SK-N-SH treated with all-trans-retinoic acid at 6 μM for 48 hours (cell line): ENCODE measurements around the gene ATOH8.

Experiments
- ATAC-seq: fragments of 200-7000 bp; cut with Tn5 transposase; 3 replicates; pipeline ENCODE4 v1.9.1; 2020; ENCODE audit warnings: mild to moderate bottlenecking, moderate library complexity
- ARNTL ChIP-seq: fragments of 450-650 bp; formaldehyde crosslinking; IDR thresholded peaks from 2 replicates; pipeline ENCODE4 v1.5.0; 2020; ENCODE audit warnings: low read depth, mild to moderate bottlenecking, moderate library complexity, borderline replicate concordance
- BACH2 ChIP-seq: fragments of 250-450 bp; sonication (Bioruptor Pico); IDR thresholded peaks from 2 replicates; pipeline ENCODE4 v1.9.0; 2021; ENCODE audit warnings: mild to moderate bottlenecking, borderline replicate concordance
- CREB5 ChIP-seq: fragments of 250-450 bp; sonication (Bioruptor Pico); IDR thresholded peaks from 2 replicates; pipeline ENCODE4 v1.5.1; 2020; ENCODE audit warnings: low read depth, mild to moderate bottlenecking, moderate library complexity
- CSRNP3 ChIP-seq: fragments of 250-450 bp; sonication (Bioruptor Pico); IDR thresholded peaks from 2 replicates; pipeline ENCODE4 v1.5.1; 2021; ENCODE audit warnings: mild to moderate bottlenecking, moderate library complexity
- ESRRG ChIP-seq: fragments of 250-450 bp; sonication (Bioruptor Pico); IDR thresholded peaks from 2 replicates; pipeline ENCODE4 v1.6.1; 2021; ENCODE audit warnings: mild to moderate bottlenecking
- GLIS3 ChIP-seq: fragments of 250-450 bp; sonication (Bioruptor Pico); IDR thresholded peaks from 2 replicates; pipeline ENCODE4 v1.5.0; 2020; ENCODE audit warnings: mild to moderate bottlenecking, moderate library complexity
- ISL1 ChIP-seq: fragments of 250-450 bp; sonication (Bioruptor Pico); IDR thresholded peaks from 2 replicates; pipeline ENCODE4 v2.1.2; 2022; ENCODE audit warnings: mild to moderate bottlenecking, moderate library complexity
- OSR1 ChIP-seq: fragments of 250-450 bp; sonication (Bioruptor Pico); IDR thresholded peaks from 2 replicates; pipeline ENCODE4 v1.8.0; 2022; ENCODE audit warnings: moderate library complexity, mild to moderate bottlenecking, inconsistent platforms
- POU6F1 ChIP-seq: fragments of 250-450 bp; sonication (Bioruptor Pico); IDR thresholded peaks from 2 replicates; pipeline ENCODE4 v1.8.0; 2021; ENCODE audit warnings: low read depth, mild to moderate bottlenecking, moderate library complexity, borderline replicate concordance
- PPARA ChIP-seq: fragments of 250-450 bp; sonication (Bioruptor Pico); IDR thresholded peaks from 2 replicates; pipeline ENCODE4 v1.5.0; 2020; ENCODE audit warnings: mild to moderate bottlenecking, borderline replicate concordance
- SNAI2 ChIP-seq: fragments of 250-450 bp; sonication (Bioruptor Pico); IDR thresholded peaks from 2 replicates; pipeline ENCODE4 v1.5.0; 2020; ENCODE audit warnings: mild to moderate bottlenecking, moderate library complexity
- TCF4 ChIP-seq: fragments of 250-450 bp; sonication (Bioruptor Pico); IDR thresholded peaks from 2 replicates; pipeline ENCODE4 v1.8.0; 2021; ENCODE audit warnings: mild to moderate bottlenecking, moderate library complexity, borderline replicate concordance
- TOX ChIP-seq: fragments of 250-450 bp; sonication (Bioruptor Pico); IDR thresholded peaks from 2 replicates; pipeline ENCODE4 v1.8.0; 2021; ENCODE audit warnings: mild to moderate bottlenecking, moderate library complexity, borderline replicate concordance
- TSHZ2 ChIP-seq: fragments of 250-450 bp; sonication (Bioruptor Pico); IDR thresholded peaks from 2 replicates; pipeline ENCODE4 v1.5.0; 2020; ENCODE audit warnings: mild to moderate bottlenecking, moderate library complexity
- ZFP3 ChIP-seq: fragments of 250-450 bp; sonication (Bioruptor Pico); IDR thresholded peaks from 2 replicates; pipeline ENCODE4 v1.5.0; 2020; ENCODE audit warnings: mild to moderate bottlenecking, moderate library complexity
- ZFP30 ChIP-seq: fragments of 450-650 bp; formaldehyde crosslinking; IDR thresholded peaks from 2 replicates; pipeline ENCODE4 v1.5.0; 2022; ENCODE audit warnings: mild to moderate bottlenecking, moderate library complexity
- ZNF565 ChIP-seq: fragments of 450-650 bp; formaldehyde crosslinking; conservative IDR thresholded peaks from 2 replicates; pipeline ENCODE4 v1.5.0; 2020; ENCODE audit warnings: low read depth, mild to moderate bottlenecking, moderate library complexity
- ZNF8 ChIP-seq: fragments of 450-650 bp; formaldehyde crosslinking; IDR thresholded peaks from 2 replicates; pipeline ENCODE4 v1.5.0; 2020; ENCODE audit warnings: mild to moderate bottlenecking, moderate library complexity

The ATOH8 gene

GRCh38 chr2:85730686-85731230, 23.0 kb upstream of the ATOH8 start (continued):
- TF ChIP-seq CSRNP3 = no peak
- TF ChIP-seq, all 23 proteins: peak for 0

GRCh38 chr2:85731606-85732005, 22.2 kb upstream of the ATOH8 start:
- no peak for TF ChIP-seq ZFP3
- TF ChIP-seq ZNF565 (CRISPR knock-in tag) = no peak
- TF ChIP-seq POU6F1 (CRISPR knock-in tag) = no peak
- TF ChIP-seq OSR1 (CRISPR knock-in tag) = no peak
- no peak for TF ChIP-seq PPARA (CRISPR knock-in tag)
- TF ChIP-seq SNAI2 (CRISPR knock-in tag) = no peak
- no peak for TF ChIP-seq CSRNP3
- TF ChIP-seq ZFP30 (CRISPR knock-in tag) = no peak
- no peak for TF ChIP-seq TSHZ2
- no peak for TF ChIP-seq ISL1
- TF ChIP-seq GLIS3 (CRISPR knock-in tag) = no peak
- TF ChIP-seq, all 23 proteins: peak for 0
- ATAC-seq = no peak

GRCh38 chr2:85732467-85733120, 21.2 kb upstream of the ATOH8 start:
- ATAC-seq = no peak
- TF ChIP-seq GLIS3 (CRISPR knock-in tag) (no peak), ZFP3 (no peak), BACH2 (CRISPR knock-in tag) (no peak), ISL1 (no peak), ZFP30 (CRISPR knock-in tag) (no peak), ESRRG (CRISPR knock-in tag) (no peak), ZNF8 (CRISPR knock-in tag) (no peak), SNAI2 (CRISPR knock-in tag) (no peak), TOX (no peak), TCF4 (CRISPR knock-in tag) (no peak), ARNTL (CRISPR knock-in tag) (no peak), CREB5 (CRISPR knock-in tag) (no peak)
